Measurements from ENCODE around the gene AGPAT4.

Gene AGPAT4

DNA sequence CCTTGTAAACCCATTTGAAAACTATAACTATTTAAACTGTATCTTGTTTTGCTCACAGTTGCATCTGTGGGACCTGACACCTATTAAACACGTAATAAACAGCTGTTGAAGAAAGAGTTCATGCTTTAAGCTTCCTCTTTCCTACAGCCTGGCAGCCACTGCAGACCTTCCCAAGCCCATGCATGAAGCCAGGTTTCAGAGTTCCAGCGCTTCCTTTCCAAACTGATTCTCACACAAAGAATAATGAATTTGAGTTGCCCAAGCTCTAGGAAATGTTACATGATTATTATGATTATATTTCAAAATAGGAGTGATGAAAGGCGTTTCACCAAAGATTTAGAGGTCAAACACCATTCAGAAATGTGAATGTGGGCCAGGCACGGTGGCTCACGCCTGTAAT is 3.7 kb downstream of the AGPAT4 start:
- H3K36me3 Mint-ChIP-seq, result no peaks in the 10 kb centered on the region
- no peak for ATAC-seq
- H3K4me1 Mint-ChIP-seq, result peaks cover 6% of the 10 kb centered on the region
- no peak overlapping the region for H3K27ac Mint-ChIP-seq
- peaks cover 12% of the 10 kb centered on the region for H3K27me3 Mint-ChIP-seq
- H3K9me3 Mint-ChIP-seq, result peaks cover 3% of the 10 kb centered on the region
- H3K4me3 Mint-ChIP-seq, result no peak overlapping the region

GRCh38 chr6:161269310-161269709 is 4.6 kb downstream of the AGPAT4 start:
- no peak for ATAC-seq
- H3K4me1 Mint-ChIP-seq, result peaks cover 3% of the 10 kb centered on the region
- H3K9me3 Mint-ChIP-seq, result peaks cover 3% of the 10 kb centered on the region
- H3K36me3 Mint-ChIP-seq, result no peaks in the 10 kb centered on the region
- H3K27ac Mint-ChIP-seq, result no peak overlapping the region
- H3K27me3 Mint-ChIP-seq, result peaks cover 4% of the 10 kb centered on the region
- no peak overlapping the region for H3K4me3 Mint-ChIP-seq

DNA sequence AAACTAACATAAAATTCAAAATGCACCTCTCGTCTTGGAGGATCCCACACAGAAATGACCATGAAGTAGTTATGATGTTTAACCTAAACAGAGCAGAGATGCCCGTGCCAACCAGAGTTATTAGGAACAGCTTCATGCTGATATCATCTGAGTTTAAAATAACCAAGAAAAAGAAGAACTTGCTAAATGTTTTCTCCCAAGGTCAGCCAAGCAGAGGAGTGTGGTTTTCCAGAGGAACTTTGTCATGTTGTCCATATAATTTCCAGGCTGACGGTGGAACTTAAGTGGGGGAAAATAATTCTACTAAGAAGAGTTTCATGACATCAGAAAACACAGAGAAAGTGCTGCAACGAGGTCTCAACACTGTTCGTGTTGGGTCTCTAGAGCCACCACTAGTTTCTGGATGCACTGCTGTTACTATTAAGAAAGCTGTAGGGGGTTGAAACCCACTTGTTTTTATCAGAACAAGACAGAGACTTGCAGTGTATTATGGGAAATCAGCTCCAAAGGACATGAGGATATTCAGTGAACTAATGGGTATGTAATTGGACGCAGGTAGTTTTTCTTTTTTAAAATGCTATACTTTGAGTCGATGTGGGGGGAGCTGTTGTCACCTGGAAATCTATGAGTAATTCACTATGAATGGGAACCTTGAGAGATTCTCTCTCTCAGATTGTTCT is 5.2 kb downstream of the AGPAT4 start:
- Mint-ChIP-seq H3K27ac (no peak overlapping the region), H3K27me3 (no peaks in the 10 kb centered on the region), H3K4me1 (no peaks in the 10 kb centered on the region), H3K9me3 (peaks cover 3% of the 10 kb centered on the region), H3K36me3 (no peaks in the 10 kb centered on the region), H3K4me3 (no peak overlapping the region)
- ATAC-seq, result no peak

DNA sequence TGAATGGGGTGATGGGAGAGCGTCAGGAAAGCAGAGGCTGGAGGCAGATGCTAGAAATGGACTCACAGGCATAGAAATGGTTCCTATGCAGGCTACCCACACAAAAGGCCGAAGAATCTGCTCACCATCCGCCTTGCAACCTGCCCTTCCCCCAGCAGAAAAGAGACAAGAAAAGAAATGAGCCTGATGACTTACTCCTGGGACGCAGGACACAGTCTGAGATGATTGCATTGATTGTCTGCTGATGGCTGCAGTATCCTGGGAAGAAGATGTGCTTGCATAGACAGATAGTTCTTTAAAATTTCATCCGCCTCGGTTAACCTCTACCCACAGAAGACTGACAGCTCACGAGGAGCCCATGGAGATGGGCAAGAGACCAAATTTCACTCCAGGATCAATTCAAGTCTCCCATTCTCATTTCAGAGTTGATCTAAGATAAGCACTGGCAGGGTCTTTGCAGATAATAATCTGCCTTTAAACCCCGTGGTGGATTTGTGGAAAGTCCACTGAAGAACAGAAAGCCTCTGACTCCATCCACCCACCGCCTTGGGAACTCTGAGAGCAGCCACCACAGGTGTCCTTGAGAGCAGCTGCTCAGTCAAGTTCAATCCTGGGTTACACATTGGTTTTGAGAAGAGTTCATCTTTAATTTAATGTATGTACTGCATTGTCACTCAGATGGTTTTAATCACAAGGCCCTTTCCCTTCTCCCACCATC is 7.2 kb downstream of the AGPAT4 start:
- peaks cover 3% of the 10 kb centered on the region for H3K9me3 Mint-ChIP-seq
- H3K36me3 Mint-ChIP-seq, result no peaks in the 10 kb centered on the region
- no peaks in the 10 kb centered on the region for H3K4me1 Mint-ChIP-seq
- no peak overlapping the region for H3K4me3 Mint-ChIP-seq
- H3K27me3 Mint-ChIP-seq, result no peaks in the 10 kb centered on the region
- no peak for ATAC-seq
- H3K27ac Mint-ChIP-seq, result no peak overlapping the region

DNA sequence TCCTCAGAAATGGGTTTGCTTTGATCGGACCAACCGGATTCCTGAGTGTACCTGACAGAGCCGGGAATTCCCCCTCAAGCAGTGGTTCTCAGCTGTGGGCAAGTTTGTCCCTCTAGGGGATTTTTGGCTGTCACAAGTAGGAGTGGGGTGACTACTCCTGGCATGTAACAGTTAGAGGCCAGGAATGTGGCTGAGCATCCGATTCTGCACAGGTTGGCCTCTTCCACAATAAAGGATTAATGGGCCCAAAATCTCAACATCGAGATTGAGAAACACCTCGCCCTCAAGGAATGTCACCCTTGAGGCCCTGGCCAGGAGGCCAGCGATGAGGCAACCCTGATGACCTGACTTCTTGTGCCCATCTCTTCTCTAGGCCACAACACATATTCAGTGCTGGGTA is 7.9 kb downstream of the AGPAT4 start:
- Mint-ChIP-seq H3K27me3 (no peaks in the 10 kb centered on the region), H3K27ac (no peak overlapping the region)

GRCh38 chr6:161265554-161265953 is 8.3 kb downstream of the AGPAT4 start:
- H3K4me1 Mint-ChIP-seq, result no peaks in the 10 kb centered on the region
- ATAC-seq, result no peak
- peaks cover 6% of the 10 kb centered on the region for H3K36me3 Mint-ChIP-seq
- no peak overlapping the region for H3K27ac Mint-ChIP-seq
- H3K4me3 Mint-ChIP-seq, result no peak overlapping the region
- no peaks in the 10 kb centered on the region for H3K27me3 Mint-ChIP-seq
- H3K9me3 Mint-ChIP-seq, result peaks cover 3% of the 10 kb centered on the region

More for the DNA sequence above, 7.9 kb downstream of the AGPAT4 start:
- ATAC-seq, result no peak
- H3K9me3 Mint-ChIP-seq, result peaks cover 3% of the 10 kb centered on the region
- H3K4me1 Mint-ChIP-seq, result no peaks in the 10 kb centered on the region
- H3K4me3 Mint-ChIP-seq, result no peak overlapping the region
- peaks cover 3% of the 10 kb centered on the region for H3K36me3 Mint-ChIP-seq

DNA sequence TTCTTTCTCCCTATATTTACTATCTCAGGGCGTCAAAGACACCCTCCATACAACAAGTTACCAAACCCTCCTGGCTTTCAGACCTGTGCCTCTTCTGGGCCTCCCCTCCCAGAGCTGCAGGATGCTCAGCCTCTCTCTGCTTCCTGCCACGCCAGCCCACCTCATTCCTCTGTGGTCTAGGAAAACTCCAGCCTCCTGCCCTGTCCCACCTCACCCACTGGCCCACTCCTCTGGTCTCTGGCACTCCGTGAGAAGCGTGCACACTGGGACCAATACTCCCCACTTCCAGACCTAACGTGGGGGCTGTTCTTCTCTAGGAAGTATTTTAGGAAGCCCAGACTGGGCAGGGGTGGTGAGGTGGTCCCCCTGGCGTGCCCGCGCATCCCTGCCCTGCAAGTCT is 9.7 kb downstream of the AGPAT4 start:
- no peak overlapping the region for H3K27ac Mint-ChIP-seq
- ATAC-seq, result no peak
- peaks cover 6% of the 10 kb centered on the region for H3K36me3 Mint-ChIP-seq
- H3K9me3 Mint-ChIP-seq, result no peaks in the 10 kb centered on the region
- no peaks in the 10 kb centered on the region for H3K4me1 Mint-ChIP-seq
- H3K4me3 Mint-ChIP-seq, result no peak overlapping the region
- H3K27me3 Mint-ChIP-seq, result no peaks in the 10 kb centered on the region

DNA sequence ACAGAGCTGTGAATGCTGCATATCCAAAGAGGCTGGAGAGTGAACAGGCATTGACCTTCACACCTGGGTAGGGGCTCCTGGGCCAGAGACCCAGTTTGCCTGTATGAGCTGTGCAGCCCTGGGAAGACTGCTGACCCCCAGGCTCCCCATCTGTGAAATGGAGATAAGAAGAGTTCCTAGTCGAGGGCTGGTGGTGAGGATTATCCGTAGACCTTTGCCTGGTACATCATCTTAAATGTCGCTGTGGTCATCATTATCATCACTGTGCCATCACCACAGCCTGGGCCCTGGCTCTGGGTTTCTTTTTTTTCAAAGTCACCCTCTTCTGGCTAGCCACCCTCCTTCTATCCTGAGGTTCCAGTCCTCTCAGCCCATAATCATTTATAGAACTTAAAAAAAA is 12.0 kb downstream of the AGPAT4 start:
- H3K36me3 Mint-ChIP-seq, result peaks cover 6% of the 10 kb centered on the region
- no peak for ATAC-seq
- no peaks in the 10 kb centered on the region for H3K9me3 Mint-ChIP-seq
- no peak overlapping the region for H3K4me3 Mint-ChIP-seq
- H3K4me1 Mint-ChIP-seq, result no peaks in the 10 kb centered on the region
- H3K27ac Mint-ChIP-seq, result no peak overlapping the region
- H3K27me3 Mint-ChIP-seq, result no peaks in the 10 kb centered on the region

DNA sequence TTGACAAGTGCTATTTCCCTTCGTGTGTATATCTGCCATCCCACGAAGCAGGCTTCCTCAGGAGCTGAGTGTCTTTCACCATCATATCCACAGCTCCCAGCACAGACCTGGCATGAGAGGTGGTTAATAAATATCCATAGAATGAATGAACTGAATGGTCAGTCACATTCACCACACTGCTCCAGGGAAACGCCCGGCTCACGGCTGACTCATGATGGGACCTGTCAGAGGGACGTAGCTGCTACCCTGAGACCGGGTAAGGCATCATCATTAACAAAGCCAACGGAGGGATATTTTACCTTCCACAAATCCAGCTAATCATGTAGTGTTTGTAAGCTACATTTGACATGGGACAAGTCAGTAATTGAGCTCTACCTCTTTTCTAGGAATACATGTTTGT is 12.5 kb downstream of the AGPAT4 start:
- peaks cover 6% of the 10 kb centered on the region for H3K36me3 Mint-ChIP-seq
- no peak overlapping the region for H3K4me3 Mint-ChIP-seq
- H3K9me3 Mint-ChIP-seq, result no peaks in the 10 kb centered on the region
- no peak for ATAC-seq
- no peak overlapping the region for H3K27ac Mint-ChIP-seq
- H3K4me1 Mint-ChIP-seq, result no peaks in the 10 kb centered on the region
- no peaks in the 10 kb centered on the region for H3K27me3 Mint-ChIP-seq

DNA sequence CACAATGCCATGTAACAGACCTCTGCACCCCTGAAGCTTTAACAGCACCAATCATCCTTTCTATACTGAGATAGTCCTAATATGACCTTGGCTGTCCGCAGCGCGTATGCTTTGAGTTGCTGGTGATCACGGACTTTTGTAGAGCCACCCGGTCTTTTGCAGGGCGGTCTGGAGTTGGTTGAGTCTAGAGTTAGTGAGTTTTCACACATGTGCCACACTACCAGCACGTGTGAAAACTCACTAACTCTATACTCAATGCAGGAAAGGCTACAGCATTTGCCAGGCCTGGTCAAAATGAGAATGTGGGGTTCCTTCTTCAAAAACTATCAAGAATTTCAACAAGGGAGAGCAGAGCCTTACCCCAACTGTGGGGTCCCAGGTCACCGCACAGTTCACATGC is 14.6 kb downstream of the AGPAT4 start:
- H3K9me3 Mint-ChIP-seq, result no peaks in the 10 kb centered on the region
- no peak for ATAC-seq
- H3K27me3 Mint-ChIP-seq, result no peaks in the 10 kb centered on the region
- H3K4me3 Mint-ChIP-seq, result no peak overlapping the region
- no peaks in the 10 kb centered on the region for H3K4me1 Mint-ChIP-seq
- H3K27ac Mint-ChIP-seq, result no peak overlapping the region
- H3K36me3 Mint-ChIP-seq, result peaks cover 6% of the 10 kb centered on the region

GRCh38 chr6:161257793-161258457 is 15.9 kb downstream of the AGPAT4 start:
- Mint-ChIP-seq H3K4me3 (no peak overlapping the region), H3K27me3 (no peaks in the 10 kb centered on the region), H3K4me1 (no peaks in the 10 kb centered on the region), H3K27ac (no peak overlapping the region), H3K9me3 (no peaks in the 10 kb centered on the region), H3K36me3 (peaks cover 6% of the 10 kb centered on the region)
- ATAC-seq, result no peak

GRCh38 chr6:161256407-161256806 is 17.5 kb downstream of the AGPAT4 start:
- Mint-ChIP-seq H3K4me3 (no peak overlapping the region), H3K36me3 (peaks cover 6% of the 10 kb centered on the region), H3K4me1 (no peaks in the 10 kb centered on the region), H3K27ac (no peak overlapping the region), H3K27me3 (no peaks in the 10 kb centered on the region), H3K9me3 (no peaks in the 10 kb centered on the region)
- no peak for ATAC-seq

DNA sequence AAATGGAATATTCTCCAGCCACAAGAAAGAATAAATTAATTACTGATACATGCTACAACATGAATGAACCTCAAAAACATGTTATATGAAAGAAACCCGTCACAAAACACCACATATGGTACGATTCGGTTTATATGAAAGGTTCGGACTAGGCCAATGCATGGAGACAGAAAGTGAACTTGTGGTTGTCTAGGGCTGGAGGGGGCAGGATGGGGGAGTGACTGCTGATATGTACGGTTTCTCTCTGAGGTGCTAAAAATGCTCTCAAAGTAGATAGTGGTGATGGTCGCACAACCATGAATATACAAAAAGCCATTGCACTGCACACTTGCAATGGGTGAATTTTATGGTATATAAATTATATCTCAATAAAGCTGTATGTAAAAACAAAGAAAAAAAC is 18.3 kb downstream of the AGPAT4 start:
- Mint-ChIP-seq H3K4me1 (no peaks in the 10 kb centered on the region), H3K27me3 (no peaks in the 10 kb centered on the region), H3K36me3 (no peaks in the 10 kb centered on the region), H3K9me3 (no peaks in the 10 kb centered on the region), H3K4me3 (no peak overlapping the region), H3K27ac (no peak overlapping the region)
- no peak for ATAC-seq

DNA sequence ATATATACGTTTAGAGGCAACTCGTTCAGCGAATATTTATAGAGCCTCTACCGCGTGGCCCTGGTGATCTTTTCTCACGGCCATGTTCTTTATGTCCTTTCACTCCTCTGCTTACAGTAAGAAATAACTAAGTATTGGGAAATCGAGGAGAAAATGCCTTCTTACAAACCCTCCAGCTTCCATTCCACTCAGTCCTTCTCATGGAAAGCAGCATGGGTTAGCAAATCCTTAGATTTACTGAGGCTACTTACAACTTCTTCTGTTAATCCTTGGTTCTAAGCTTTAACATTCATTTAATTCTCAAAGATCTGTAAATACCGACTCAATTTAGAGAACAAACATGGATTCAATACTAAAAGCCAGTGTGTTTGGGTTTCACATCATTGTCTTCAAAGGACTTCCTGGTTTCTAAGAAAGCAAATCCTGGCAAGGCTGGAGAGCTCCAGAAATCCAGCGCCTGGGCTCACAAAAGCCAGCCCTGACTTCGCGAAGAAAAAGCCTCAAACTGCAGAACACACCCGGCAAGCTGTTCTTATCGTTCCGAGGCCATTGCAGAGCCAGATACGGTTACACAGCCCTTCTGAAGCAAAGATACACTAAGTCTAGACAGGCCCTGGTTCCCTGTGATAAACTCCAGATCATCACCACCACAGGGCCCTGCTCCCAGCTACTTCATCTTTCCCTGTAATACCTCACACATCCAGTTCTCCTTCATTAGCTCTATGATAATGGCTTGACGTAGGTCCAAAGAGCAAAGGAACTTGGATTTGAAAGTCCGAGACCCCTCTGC is 19.2 kb downstream of the AGPAT4 start:
- no peak overlapping the region for H3K27ac Mint-ChIP-seq
- no peak for ATAC-seq
- H3K4me3 Mint-ChIP-seq, result no peak overlapping the region
- no peaks in the 10 kb centered on the region for H3K9me3 Mint-ChIP-seq
- H3K4me1 Mint-ChIP-seq, result no peaks in the 10 kb centered on the region
- no peaks in the 10 kb centered on the region for H3K36me3 Mint-ChIP-seq
- no peaks in the 10 kb centered on the region for H3K27me3 Mint-ChIP-seq

DNA sequence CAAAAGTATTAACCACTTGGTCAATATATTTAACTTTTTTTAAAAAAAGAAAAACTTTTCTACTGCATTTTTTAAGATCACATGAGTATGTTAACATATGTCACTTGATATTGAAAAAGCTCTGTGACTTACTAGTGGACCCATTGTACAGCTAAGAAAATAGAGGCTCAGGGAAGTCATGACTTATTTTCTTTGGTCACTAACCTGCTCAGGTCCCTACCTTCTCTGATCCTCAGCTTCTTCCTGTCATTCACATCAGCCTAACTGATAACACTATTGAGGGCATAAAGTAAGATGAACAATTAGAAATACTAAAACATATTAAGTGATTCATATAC is 19.8 kb downstream of the AGPAT4 start:
- H3K4me1 Mint-ChIP-seq, result no peaks in the 10 kb centered on the region

More for the DNA sequence above, 19.8 kb downstream of the AGPAT4 start:
- Mint-ChIP-seq H3K36me3 (no peaks in the 10 kb centered on the region), H3K4me3 (no peak overlapping the region), H3K9me3 (no peaks in the 10 kb centered on the region), H3K27ac (no peak overlapping the region), H3K27me3 (no peaks in the 10 kb centered on the region)
- no peak for ATAC-seq
